ENCODE measurements around the gene SFXN1. TPM values are rescaled to one million over a fixed set of nuclear protein-coding genes. Genes with fewer than 3 reads are reported as not detected.

Gene SFXN1
- total and polyA plus RNA-seq, 2 donors (not counting 3 experiments of a cell fraction or from before 2014, with no cell fraction given) = 61.7 to 69.3 TPM

DNA sequence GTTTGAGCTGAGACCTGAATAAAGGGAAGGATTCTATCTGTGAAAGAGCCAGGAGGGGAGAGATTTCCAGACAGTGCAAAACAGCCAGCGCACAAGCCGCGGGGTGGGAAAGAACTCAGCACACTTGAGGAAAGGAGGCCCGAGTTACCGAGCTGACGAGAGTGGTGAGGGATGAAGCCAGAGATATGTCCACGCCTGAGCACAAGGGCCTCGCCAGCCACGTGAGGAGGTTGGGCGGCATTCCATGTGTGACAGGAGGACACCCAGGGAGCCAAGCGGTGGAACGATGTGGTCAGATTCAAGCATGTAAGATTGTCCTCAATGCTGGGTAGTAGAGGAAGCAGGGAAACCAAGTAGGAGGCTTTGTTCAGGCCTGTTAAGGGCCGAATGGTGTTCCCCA lies 17.0 kb upstream of the SFXN1 start:
- H3K79me2 ChIP-seq (ENCODE audit: control insufficient read depth, insufficient read depth, low read length) = no peaks in the 10 kb centered on the region
- no peaks in the 10 kb centered on the region for H3K4me1 ChIP-seq (ENCODE audit: control insufficient read depth, extremely low read depth, insufficient read depth, low read length)
- no peak overlapping the region for H3K27ac ChIP-seq (ENCODE audit: insufficient read depth, low read depth, low read length)
- BruUV-seq (replicated peaks) = no TSS peak
- dilution Hi-C loops (cut with MboI; ENCODE audit: extremely low pct_ligation_motif_present, low sequenced_read_pairs) (no loop called here), intact Hi-C loops (cut with micrococcal nuclease) (no loop called here)
- no peak overlapping the region for H2AFZ ChIP-seq (ENCODE audit: low read depth, low read length)
- no peak overlapping the region for H3K4me3 ChIP-seq (replicated peaks in 1 of 3; ENCODE audit: insufficient read depth in 1 of 3, low read depth in 1 of 3, low read length in 3 of 3)
- H3K9me3 ChIP-seq (replicated peaks; ENCODE audit: control insufficient read depth, insufficient read depth, low read length) = no peaks in the 10 kb centered on the region
- no peak overlapping the region for H3K9ac ChIP-seq (replicated peaks; ENCODE audit: extremely low read depth, insufficient read depth, low read length)
- ChIA-PET CTCF (interaction anchor here (1.0 kb wide), 1 partner anchor 13 kb away, joined by 3 read pairs; no protein-coding TSS in a partner anchor), POLR2A (no interaction called here)
- H3K9me1 ChIP-seq (replicated peaks; ENCODE audit: control insufficient read depth, extremely low read depth, insufficient read depth, low read length) = no peaks in the 10 kb centered on the region
- no peaks in the 10 kb centered on the region for H3K27me3 ChIP-seq (ENCODE audit: control insufficient read depth in 2 of 2, insufficient read depth in 2 of 2, low read length in 2 of 2)
- DNase-seq (ENCODE audit: low read depth, low spot score) (no peak), FAIRE-seq (no peak)
- H3K4me2 ChIP-seq (ENCODE audit: insufficient read depth, low read length) = no peak overlapping the region
- no peaks in the 10 kb centered on the region for H4K20me1 ChIP-seq (replicated peaks; ENCODE audit: control insufficient read depth, extremely low read depth, insufficient read depth, low read length)
- no peak for TF ChIP-seq POLR2AphosphoS5 (IDR thresholded peaks at IDR 0.05; ENCODE audit: insufficient read depth, low read depth, low read length)
- TF ChIP-seq POLR2A (IDR thresholded peaks at IDR 0.05; ENCODE audit: low read depth, low read length) = no peak
- no peak for TF ChIP-seq JUN (IDR thresholded peaks at IDR 0.05; ENCODE audit: borderline replicate concordance, insufficient read depth, insufficient read length, low read depth)
- TF ChIP-seq, protein P1, sequence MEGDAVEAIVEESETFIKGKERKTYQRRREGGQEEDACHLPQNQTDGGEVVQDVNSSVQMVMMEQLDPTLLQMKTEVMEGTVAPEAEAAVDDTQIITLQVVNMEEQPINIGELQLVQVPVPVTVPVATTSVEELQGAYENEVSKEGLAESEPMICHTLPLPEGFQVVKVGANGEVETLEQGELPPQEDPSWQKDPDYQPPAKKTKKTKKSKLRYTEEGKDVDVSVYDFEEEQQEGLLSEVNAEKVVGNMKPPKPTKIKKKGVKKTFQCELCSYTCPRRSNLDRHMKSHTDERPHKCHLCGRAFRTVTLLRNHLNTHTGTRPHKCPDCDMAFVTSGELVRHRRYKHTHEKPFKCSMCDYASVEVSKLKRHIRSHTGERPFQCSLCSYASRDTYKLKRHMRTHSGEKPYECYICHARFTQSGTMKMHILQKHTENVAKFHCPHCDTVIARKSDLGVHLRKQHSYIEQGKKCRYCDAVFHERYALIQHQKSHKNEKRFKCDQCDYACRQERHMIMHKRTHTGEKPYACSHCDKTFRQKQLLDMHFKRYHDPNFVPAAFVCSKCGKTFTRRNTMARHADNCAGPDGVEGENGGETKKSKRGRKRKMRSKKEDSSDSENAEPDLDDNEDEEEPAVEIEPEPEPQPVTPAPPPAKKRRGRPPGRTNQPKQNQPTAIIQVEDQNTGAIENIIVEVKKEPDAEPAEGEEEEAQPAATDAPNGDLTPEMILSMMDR (IDR thresholded peaks at IDR 0.05; ENCODE audit: extremely low read depth in 1 of 2, insufficient read depth in 1 of 2, low read depth in 1 of 2, low read length in 2 of 2) = no peak
- TF ChIP-seq MYC (IDR thresholded peaks at IDR 0.05; ENCODE audit: low read depth, low read length) = no peak
- no peaks in the 10 kb centered on the region for H3K36me3 ChIP-seq (ENCODE audit: control insufficient read depth in 2 of 2, extremely low read depth in 1 of 2, insufficient read depth in 2 of 2, low read length in 2 of 2)

GRCh38 chr5:175463641-175464040 lies 14.7 kb upstream of the SFXN1 start:
- no peak overlapping the region for H2AFZ ChIP-seq (ENCODE audit: low read depth, low read length)
- no peaks in the 10 kb centered on the region for H3K79me2 ChIP-seq (ENCODE audit: control insufficient read depth, insufficient read depth, low read length)
- CTCF ChIA-PET = interaction anchor here (2.5 to 3.4 kb wide), 4 partner anchors 11 to 16 kb away, joined by 15 to 29 read pairs (median 20); partner anchors contain the start of gene SFXN1
- POLR2A ChIA-PET = no interaction called here
- intact Hi-C loops (cut with micrococcal nuclease) = no loop called here
- no peak overlapping the region for H3K9ac ChIP-seq (replicated peaks; ENCODE audit: extremely low read depth, insufficient read depth, low read length)
- DNase-seq (ENCODE audit: low read depth, low spot score) = no peak
- H3K4me2 ChIP-seq (ENCODE audit: insufficient read depth, low read length) = no peak overlapping the region
- no peak for FAIRE-seq
- H3K9me3 ChIP-seq (replicated peaks; ENCODE audit: control insufficient read depth, insufficient read depth, low read length) = no peaks in the 10 kb centered on the region
- no peak overlapping the region for H3K4me3 ChIP-seq (replicated peaks in 1 of 3; ENCODE audit: insufficient read depth in 1 of 3, low read depth in 1 of 3, low read length in 3 of 3)
- no peak for TF ChIP-seq POLR2AphosphoS5 (IDR thresholded peaks at IDR 0.05; ENCODE audit: insufficient read depth, low read depth, low read length)
- TF ChIP-seq JUN (IDR thresholded peaks at IDR 0.05; ENCODE audit: borderline replicate concordance, insufficient read depth, insufficient read length, low read depth) = no peak
- TF ChIP-seq POLR2A (IDR thresholded peaks at IDR 0.05; ENCODE audit: low read depth, low read length) = no peak
- TF ChIP-seq EZH2 (IDR thresholded peaks at IDR 0.05; ENCODE audit: borderline replicate concordance, low read depth, low read length, severe bottlenecking) = no peak
- TF ChIP-seq, protein P1 (IDR thresholded peaks at IDR 0.05; ENCODE audit: extremely low read depth in 1 of 2, insufficient read depth in 1 of 2, low read depth in 1 of 2, low read length in 2 of 2) = no peak
- no peak for TF ChIP-seq MYC (IDR thresholded peaks at IDR 0.05; ENCODE audit: low read depth, low read length)
- no peak for TF ChIP-seq MAX (IDR thresholded peaks at IDR 0.05; ENCODE audit: insufficient read depth, insufficient read length)
- peaks cover 0 to 1% of the 10 kb centered on the region in 2 experiments for H3K27me3 ChIP-seq (ENCODE audit: control insufficient read depth in 2 of 2, insufficient read depth in 2 of 2, low read length in 2 of 2)
- H3K27ac ChIP-seq (ENCODE audit: insufficient read depth, low read depth, low read length) = no peak overlapping the region
- no peaks in the 10 kb centered on the region for H3K9me1 ChIP-seq (replicated peaks; ENCODE audit: control insufficient read depth, extremely low read depth, insufficient read depth, low read length)
- no peaks in the 10 kb centered on the region for H3K36me3 ChIP-seq (ENCODE audit: control insufficient read depth in 2 of 2, extremely low read depth in 1 of 2, insufficient read depth in 2 of 2, low read length in 2 of 2)
- H4K20me1 ChIP-seq (replicated peaks; ENCODE audit: control insufficient read depth, extremely low read depth, insufficient read depth, low read length) = no peaks in the 10 kb centered on the region
- no peaks in the 10 kb centered on the region for H3K4me1 ChIP-seq (ENCODE audit: control insufficient read depth, extremely low read depth, insufficient read depth, low read length)
- BruUV-seq (replicated peaks) = no TSS peak
- dilution Hi-C loops (cut with MboI; ENCODE audit: extremely low pct_ligation_motif_present, low sequenced_read_pairs) = no loop called here
